Activated effector memory CD4-positive, alpha-beta T cell treated with anti-CD3 and anti-CD28 coated beads, Interleukin-2, amount 50 U/mL, for 16 hours (primary cell): ENCODE measurements around the gene ADAM23.

Source experiments
- DNase-seq: peaks from one replicate; pipeline ENCODE4 v3.0.0-alpha.2; 2020

The ADAM23 gene

DNA sequence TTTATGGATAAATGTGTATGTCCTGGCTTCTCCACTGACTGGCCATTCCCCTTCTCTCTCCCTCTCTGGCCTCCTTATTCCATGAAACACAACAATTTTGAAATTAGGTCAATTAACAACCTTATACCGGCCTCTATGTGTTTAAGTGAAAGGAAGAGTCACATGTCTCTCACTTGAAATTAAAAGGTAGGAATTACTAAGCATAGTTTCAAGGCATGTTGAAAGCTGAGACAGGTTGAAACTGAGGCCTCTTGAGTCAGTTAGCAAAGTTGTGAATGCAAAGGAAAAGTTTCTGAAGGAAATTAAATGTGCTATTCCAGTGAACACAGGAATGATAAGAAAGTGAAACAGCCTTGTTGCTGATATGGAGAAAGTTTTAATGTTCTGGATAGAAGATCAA, 69.7 kb downstream of the ADAM23 start:
- no peak for DNase-seq

GRCh38 chr2:206515580-206515979, 72.2 kb downstream of the ADAM23 start:
- DNase-seq, result no peak

GRCh38 chr2:206518997-206519396, 75.7 kb downstream of the ADAM23 start:
- DNase-seq, result no peak

- DNase-seq, result no peak
Measured at GRCh38 chr2:206520450-206520849, 77.1 kb downstream of the ADAM23 start.

GRCh38 chr2:206521115-206521514, 77.8 kb downstream of the ADAM23 start:
- DNase-seq, result no peak

GRCh38 chr2:206521612-206522011, 78.3 kb downstream of the ADAM23 start:
- no peak for DNase-seq

DNA sequence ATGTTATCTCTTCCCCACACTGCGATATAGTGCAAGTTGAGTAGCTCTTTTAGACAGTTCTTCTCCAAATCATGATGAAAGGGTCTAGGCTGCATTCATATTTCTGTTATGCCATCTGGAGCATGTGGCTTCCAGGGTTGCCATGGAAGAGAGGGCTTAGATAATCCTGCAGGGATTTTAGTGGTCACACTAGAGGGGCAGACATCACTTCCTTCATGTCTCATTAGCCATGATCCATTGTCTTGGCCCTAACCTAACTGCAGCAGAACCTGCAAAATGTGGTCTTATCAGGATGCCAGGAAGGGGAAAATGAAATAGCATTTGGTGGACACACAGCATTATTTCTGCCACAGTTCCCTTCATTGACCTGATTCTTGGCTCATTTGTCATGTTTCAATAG, 83.1 kb downstream of the ADAM23 start:
- no peak for DNase-seq

DNA sequence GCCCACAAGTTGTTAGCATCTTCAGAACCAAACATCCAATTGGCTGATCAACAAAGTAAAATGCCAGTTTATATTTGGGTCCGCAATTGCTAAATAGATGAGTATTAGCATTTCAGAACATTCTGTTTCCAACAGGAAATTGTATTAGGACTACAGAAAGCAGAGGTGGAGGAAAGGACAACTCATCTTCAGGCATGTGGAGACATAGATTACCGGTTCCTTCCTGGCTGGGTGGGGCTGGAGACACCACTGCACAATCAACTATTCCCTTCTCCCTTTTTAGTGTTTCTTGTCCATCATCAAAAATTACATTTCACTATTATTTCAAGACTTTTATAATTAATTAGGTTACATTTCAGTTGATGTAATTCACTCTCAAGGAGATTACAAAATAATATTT, 83.8 kb downstream of the ADAM23 start:
- no peak for DNase-seq

GRCh38 chr2:206530727-206531126, 87.4 kb downstream of the ADAM23 start:
- DNase-seq, result no peak

- no peak for DNase-seq
Measured at GRCh38 chr2:206531996-206532543, 88.7 kb downstream of the ADAM23 start.

DNA sequence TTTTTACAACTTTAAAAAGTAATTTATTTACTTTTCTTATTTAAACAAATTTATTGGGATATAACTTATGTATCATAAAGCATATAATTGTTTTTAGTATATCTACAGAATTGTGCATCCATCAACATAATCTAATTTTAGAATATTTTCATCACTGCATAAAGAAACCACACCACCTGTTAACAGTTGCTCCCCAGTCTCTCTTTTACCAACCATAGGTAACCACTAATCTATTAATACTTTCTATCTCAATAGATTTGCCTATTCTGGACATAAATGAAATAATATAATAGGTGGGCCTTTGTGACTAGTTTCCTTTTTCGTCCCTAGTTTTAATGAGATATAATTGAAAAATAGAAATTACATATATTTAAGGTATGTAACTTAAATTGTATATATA, 90.6 kb downstream of the ADAM23 start:
- no peak for DNase-seq

- no peak for DNase-seq
Measured at GRCh38 chr2:206535260-206535986, 92.1 kb downstream of the ADAM23 start.

- DNase-seq, result no peak
Measured at GRCh38 chr2:206540757-206541156, 97.4 kb downstream of the ADAM23 start.

- no peak for DNase-seq
Measured at GRCh38 chr2:206543073-206543472, 99.7 kb downstream of the ADAM23 start.

GRCh38 chr2:206548383-206548782, 105.1 kb downstream of the ADAM23 start:
- DNase-seq, result no peak

DNA sequence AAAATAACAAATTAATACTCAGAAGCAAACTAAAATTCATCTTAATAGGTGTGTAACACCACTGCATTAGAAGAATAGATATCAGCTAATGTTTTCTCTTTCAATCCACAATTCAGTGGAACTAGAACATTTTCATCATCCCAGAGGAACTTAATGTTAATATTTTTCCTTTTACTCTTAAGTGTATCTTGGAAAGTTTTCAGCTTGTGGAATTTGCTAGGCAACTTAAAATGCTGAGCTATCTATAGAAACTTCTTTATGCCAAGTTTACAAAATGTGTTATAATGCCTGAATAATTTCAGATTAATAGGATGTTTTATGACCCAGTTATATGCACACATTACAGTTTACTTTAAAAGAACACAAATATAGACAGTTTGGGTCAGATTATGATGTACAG, 112.4 kb downstream of the ADAM23 start:
- DNase-seq, result no peak

DNA sequence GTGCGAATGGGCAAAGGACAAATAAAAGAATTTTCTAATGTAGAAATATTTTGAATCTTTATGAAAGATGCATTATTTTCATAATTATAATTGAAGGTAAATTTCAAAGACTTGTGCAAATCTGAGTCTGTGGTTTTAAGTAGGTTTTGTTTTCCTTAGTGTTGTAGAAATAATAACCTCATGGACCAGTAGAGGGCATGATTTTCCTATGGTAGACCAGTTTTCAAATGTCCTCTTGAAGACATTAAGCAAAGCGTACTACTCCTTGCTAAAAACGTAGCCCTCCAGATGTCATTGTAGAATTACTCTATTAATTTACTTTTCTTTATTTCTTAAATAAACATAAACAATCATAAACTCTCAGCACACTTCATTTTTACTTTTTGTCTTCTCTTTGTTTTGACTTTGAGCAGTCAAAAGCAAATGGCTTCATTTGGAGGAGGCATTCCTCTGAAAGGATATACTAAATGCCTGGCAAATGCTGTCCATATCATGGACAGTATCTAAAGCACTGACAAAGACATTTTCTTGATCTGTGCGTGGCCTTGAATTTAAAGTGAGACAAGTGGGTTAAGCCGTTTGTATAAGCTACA, 113.1 kb downstream of the ADAM23 start:
- DNase-seq, result no peak

- no peak for DNase-seq
Measured at GRCh38 chr2:206557321-206557720, 114.0 kb downstream of the ADAM23 start.

- DNase-seq, result no peak
Measured at GRCh38 chr2:206558492-206558891, 115.2 kb downstream of the ADAM23 start.

DNA sequence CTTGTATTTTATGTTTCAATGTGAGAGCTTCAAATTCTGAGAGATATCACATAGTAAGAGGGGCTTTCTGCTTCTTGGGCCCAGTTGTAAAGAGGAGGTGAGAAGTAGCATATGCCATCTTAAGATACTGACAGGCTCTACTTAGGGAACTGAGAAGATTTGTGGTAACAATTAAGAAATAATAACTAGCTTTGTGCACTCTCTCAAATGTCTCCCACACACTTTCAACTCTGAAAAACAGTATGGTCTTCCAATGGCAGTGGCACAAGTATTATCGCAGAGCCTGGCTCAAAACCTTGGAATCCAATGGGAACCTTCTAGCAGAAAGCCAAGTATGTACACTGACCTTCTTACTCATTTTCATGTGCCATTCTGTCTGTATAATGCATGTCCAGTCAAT, 118.6 kb downstream of the ADAM23 start:
- DNase-seq, result no peak

DNA sequence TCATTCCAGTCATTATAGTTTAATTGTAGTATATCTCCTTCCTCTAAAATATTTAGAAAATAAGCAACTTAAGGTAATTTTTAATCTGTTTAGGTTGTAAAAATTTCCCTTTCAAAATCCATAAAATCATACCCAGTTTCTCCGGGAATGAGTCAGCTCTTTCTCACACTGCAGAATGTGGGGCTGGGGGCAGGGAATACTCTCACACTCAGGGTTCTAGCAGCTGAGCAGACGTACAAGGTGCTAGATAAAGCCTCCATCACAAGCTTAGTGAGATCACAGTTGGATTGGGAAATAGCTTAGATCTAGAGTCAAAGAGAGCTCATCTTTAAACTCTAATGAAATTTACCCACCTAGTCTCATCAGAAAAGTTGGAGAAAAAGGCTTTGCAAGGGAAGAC, 119.0 kb downstream of the ADAM23 start:
- DNase-seq, result no peak

DNA sequence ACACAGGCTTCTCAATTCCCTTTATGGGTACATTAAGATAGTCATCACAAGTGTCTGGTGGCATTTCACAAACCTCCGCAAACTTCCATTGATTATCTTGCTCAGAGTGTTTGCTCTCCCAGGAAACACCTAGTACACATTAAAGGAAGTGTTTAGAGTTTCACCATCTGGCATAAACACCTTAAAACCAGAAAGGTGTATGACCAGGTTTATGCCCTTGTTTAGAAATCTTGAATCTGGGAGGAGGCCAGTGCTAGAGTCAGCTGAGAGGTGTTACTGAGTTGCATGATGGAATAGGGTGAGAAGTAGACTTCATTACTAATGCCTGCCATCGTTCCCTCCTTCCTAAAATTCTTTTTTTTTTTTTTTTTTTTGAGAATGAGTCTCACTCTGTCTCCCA, 120.0 kb downstream of the ADAM23 start:
- DNase-seq, result no peak

DNA sequence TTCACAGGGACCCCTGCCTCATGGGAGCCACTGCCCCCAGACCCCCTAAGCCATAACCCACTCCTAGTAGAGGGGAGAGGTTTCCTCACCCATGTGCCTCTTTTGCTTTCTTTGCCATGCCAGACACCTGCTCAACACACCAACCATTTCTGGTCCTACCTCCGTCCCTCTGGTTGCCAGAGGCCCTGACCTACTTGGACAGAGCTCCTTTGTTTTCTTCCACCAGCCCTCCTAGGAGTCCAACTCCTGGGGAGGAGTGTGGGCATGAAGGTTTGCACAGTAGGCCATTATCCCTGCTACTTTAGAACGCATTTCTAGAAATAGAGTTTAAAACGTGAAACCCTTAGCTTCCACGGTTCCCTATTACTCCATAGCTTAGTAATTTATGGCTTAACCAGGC, 122.3 kb downstream of the ADAM23 start:
- no peak for DNase-seq

DNA sequence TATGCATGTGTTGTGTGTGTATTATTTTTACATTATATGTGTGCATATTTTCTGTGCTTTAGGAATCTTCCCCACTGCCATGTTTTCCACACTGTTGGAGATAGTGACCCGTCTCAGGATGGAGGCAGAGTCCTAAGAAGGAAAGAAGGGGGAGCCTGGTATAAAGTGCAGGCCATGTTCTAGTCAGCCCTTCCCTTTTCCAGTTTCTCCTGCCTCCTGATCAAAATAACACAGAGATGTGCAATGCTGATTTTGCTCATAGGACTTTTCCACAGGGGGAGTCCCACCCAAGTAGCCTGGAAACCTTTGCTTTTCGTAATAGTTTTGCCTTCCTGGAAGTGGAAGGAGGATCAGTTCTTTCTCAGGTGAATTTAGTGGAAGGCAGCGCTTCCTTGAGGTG, 126.1 kb downstream of the ADAM23 start:
- no peak for DNase-seq

DNA sequence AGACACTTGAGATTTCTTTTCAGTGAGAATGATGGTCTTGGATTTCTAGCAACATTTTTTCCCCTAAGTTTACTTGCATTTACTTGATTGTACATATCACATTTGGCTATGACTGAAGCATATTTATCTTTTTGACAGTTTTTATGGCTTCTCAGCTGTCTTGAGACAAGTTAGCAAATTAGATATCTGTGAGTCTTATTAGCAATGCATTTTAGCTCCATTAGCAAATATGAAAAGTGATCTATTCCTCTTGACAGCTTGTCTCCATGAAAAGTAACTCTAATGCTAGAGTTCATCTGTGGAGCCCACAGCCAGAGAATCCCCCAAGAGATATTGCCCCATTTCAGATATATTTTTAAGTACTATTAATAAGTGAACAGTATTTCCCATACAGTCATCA, 126.9 kb downstream of the ADAM23 start:
- DNase-seq, result no peak
